Neuronal stem cell (in vitro differentiated cells): ENCODE data around the gene ADGRL3.

Experiments
- DNase-seq: peaks from one replicate; pipeline ENCODE4 v3.0.0-alpha.2; 2013; ENCODE audit warnings: low spot score
- H2AFZ ChIP-seq: one replicate; pipeline ENCODE4 v1.6.1; 2013; ENCODE audit warnings: mild to moderate bottlenecking, low read length, inconsistent platforms
- H2AK5ac ChIP-seq: 2 replicates; pipeline ENCODE4 v1.6.1; 2013; ENCODE audit warnings: low read depth, mild to moderate bottlenecking, inconsistent platforms, low read length, moderate library complexity, mixed read lengths
- H2BK120ac ChIP-seq: 2 replicates; pipeline ENCODE4 v1.6.1; 2013; ENCODE audit warnings: low read depth, mild to moderate bottlenecking, inconsistent platforms, low read length, moderate library complexity, mixed read lengths
- H2BK12ac ChIP-seq: one replicate; pipeline ENCODE4 v1.6.1; 2013; ENCODE audit warnings: low read length, inconsistent platforms
- H2BK15ac ChIP-seq: 2 replicates; pipeline ENCODE4 v1.6.1; 2013; ENCODE audit warnings: mild to moderate bottlenecking, low read length, inconsistent platforms, mixed read lengths
- H2BK5ac ChIP-seq: one replicate; pipeline ENCODE4 v1.6.1; 2013; ENCODE audit warnings: inconsistent platforms, mild to moderate bottlenecking, low read length, moderate library complexity
- H3K14ac ChIP-seq: one replicate; pipeline ENCODE4 v1.6.1; 2013; ENCODE audit warnings: low read length, inconsistent platforms
- H3K18ac ChIP-seq: 2 replicates; pipeline ENCODE4 v1.6.1; 2013; ENCODE audit warnings: low read length, inconsistent platforms
- H3K23ac ChIP-seq: 2 replicates; pipeline ENCODE4 v1.6.1; 2013; ENCODE audit warnings: low read depth, mild to moderate bottlenecking, mixed read lengths, low read length, inconsistent platforms; ENCODE audit not compliant: poor library complexity
- H3K27ac ChIP-seq: replicated peaks from 3 replicates; pipeline ENCODE4 v1.5.1; 2013; ENCODE audit warnings: low read length, inconsistent platforms
- H3K27me3 ChIP-seq, 3 experiments: 2 replicates each; pipeline ENCODE4 v1.6.1; 2013; ENCODE audit warnings: low read length in 3 of 3, mild to moderate bottlenecking in 2 of 3, inconsistent platforms in 1 of 3, low read depth in 1 of 3, mixed read lengths in 1 of 3, moderate library complexity in 1 of 3; ENCODE audit not compliant: control insufficient read depth in 3 of 3, insufficient read depth in 3 of 3
- H3K36me3 ChIP-seq, 2 donors: replicated peaks in 1 of 2; 2 replicates each; pipeline ENCODE4 v1.6.1; 2013; ENCODE audit warnings: low read length in 2 of 2; ENCODE audit not compliant: control insufficient read depth in 2 of 2, insufficient read depth in 2 of 2
- H3K4ac ChIP-seq: 2 replicates; pipeline ENCODE4 v1.6.1; 2013; ENCODE audit warnings: inconsistent platforms, mild to moderate bottlenecking, low read length, moderate library complexity
- H3K4me1 ChIP-seq, 2 donors: 1 replicate in 1 of 2; 2 replicates in 1 of 2; pipeline ENCODE4 v1.6.1; 2013; ENCODE audit warnings: low read length in 2 of 2, low read depth in 1 of 2; ENCODE audit not compliant: control insufficient read depth in 2 of 2, insufficient read depth in 1 of 2
- H3K4me2 ChIP-seq: one replicate; pipeline ENCODE4 v1.6.1; 2013; ENCODE audit warnings: mild to moderate bottlenecking, low read length, inconsistent platforms; ENCODE audit not compliant: insufficient read depth, poor library complexity, severe bottlenecking
- H3K4me3 ChIP-seq, 2 donors: 2 replicates each; pipeline ENCODE4 v1.5.1; 2013; ENCODE audit warnings: low read length in 2 of 2, mild to moderate bottlenecking in 2 of 2, inconsistent platforms in 1 of 2, moderate library complexity in 1 of 2
- H3K79me1 ChIP-seq: one replicate; pipeline ENCODE4 v1.6.1; 2013; ENCODE audit warnings: low read depth, mild to moderate bottlenecking, inconsistent platforms, low read length, moderate library complexity
- H3K9ac ChIP-seq: one replicate; pipeline ENCODE4 v1.6.1; 2013; ENCODE audit warnings: mild to moderate bottlenecking, low read depth, low read length, inconsistent platforms; ENCODE audit not compliant: poor library complexity
- H3K9me3 ChIP-seq, 2 donors: replicated peaks in 1 of 2; 2 replicates each; pipeline versions ENCODE3 to v1.6.1; 2013; ENCODE audit warnings: low read length in 2 of 2, mild to moderate bottlenecking in 2 of 2, inconsistent platforms in 1 of 2, low read depth in 1 of 2, mixed read lengths in 1 of 2, moderate library complexity in 1 of 2; ENCODE audit not compliant: control insufficient read depth in 2 of 2, insufficient read depth in 1 of 2
- H4K8ac ChIP-seq: one replicate; pipeline ENCODE4 v1.6.1; 2013; ENCODE audit warnings: low read depth, mild to moderate bottlenecking, inconsistent platforms, low read length, moderate library complexity
- H4K91ac ChIP-seq: one replicate; pipeline ENCODE4 v1.6.1; 2013; ENCODE audit warnings: low read length, low read depth, mild to moderate bottlenecking, inconsistent platforms; ENCODE audit not compliant: poor library complexity
- WGBS, 2 donors: extraction: QIAGEN DNeasy Blood & Tissue Kit; methylation state at CpG; one replicate each; pipeline ENCODE4 v1.1.7; 2013; ENCODE audit warnings: missing lambda C conversion rate in 2 of 2, mixed read lengths in 1 of 2; ENCODE audit not compliant: insufficient read length in 2 of 2, insufficient replicate concordance in 1 of 2; ENCODE audit errors: extremely low coverage in 2 of 2; 5-methylcytosine and 5-hydroxymethylcytosine counted together

Gene ADGRL3

GRCh38 chr4:61603086-61603485 is 403.0 kb downstream of the ADGRL3 start:
- Histone ChIP-seq H3K79me1 (no peaks in the 10 kb centered on the region), H3K4me2 (no peak overlapping the region), H3K18ac (no peak overlapping the region), H2BK5ac (no peak overlapping the region), H2BK12ac (no peak overlapping the region), H3K4me1 (no peaks in the 10 kb centered on the region), H3K36me3 (no peaks in the 10 kb centered on the region), H4K8ac (no peak overlapping the region), H3K23ac (no peak overlapping the region), H2BK15ac (no peak overlapping the region), H2BK120ac (no peak overlapping the region), H3K4ac (no peak overlapping the region), H3K27ac (no peak overlapping the region), H3K14ac (no peak overlapping the region), H3K4me3 (no peak overlapping the region), H3K9ac (no peak overlapping the region), H2AK5ac (no peak overlapping the region), H3K27me3 (no peaks in the 10 kb centered on the region), H3K9me3 (no peaks in the 10 kb centered on the region), H2AFZ (no peak overlapping the region), H4K91ac (no peak overlapping the region)
- WGBS, 2 donors = no CpG with 5 or more reads among the region's 3 CpGs
- no peak for DNase-seq

- Histone ChIP-seq H2BK12ac (no peak overlapping the region), H3K4ac (no peak overlapping the region), H3K4me2 (no peak overlapping the region), H3K27ac (no peak overlapping the region), H2BK15ac (no peak overlapping the region), H3K79me1 (no peaks in the 10 kb centered on the region), H2BK5ac (no peak overlapping the region), H3K9me3 (no peaks in the 10 kb centered on the region), H3K23ac (no peak overlapping the region), H3K36me3 (no peaks in the 10 kb centered on the region), H2BK120ac (no peak overlapping the region), H2AK5ac (no peak overlapping the region), H3K18ac (no peak overlapping the region), H3K27me3 (no peaks in the 10 kb centered on the region), H3K14ac (no peak overlapping the region), H3K4me1 (no peaks in the 10 kb centered on the region), H4K8ac (no peak overlapping the region), H3K4me3 (no peak overlapping the region), H4K91ac (no peak overlapping the region), H3K9ac (no peak overlapping the region), H2AFZ (no peak overlapping the region)
- no peak for DNase-seq
- WGBS, 2 donors = no CpG with 5 or more reads among the region's 2 CpGs
Measured at GRCh38 chr4:61604054-61604453, 403.9 kb downstream of the ADGRL3 start.

- Histone ChIP-seq H3K36me3 (no peaks in the 10 kb centered on the region), H2AK5ac (no peak overlapping the region), H2AFZ (no peak overlapping the region), H3K9me3 (no peaks in the 10 kb centered on the region), H3K4me2 (no peak overlapping the region), H3K14ac (no peak overlapping the region), H3K4me1 (no peaks in the 10 kb centered on the region), H2BK5ac (no peak overlapping the region), H3K79me1 (no peaks in the 10 kb centered on the region), H3K4ac (no peak overlapping the region), H3K9ac (no peak overlapping the region), H2BK12ac (no peak overlapping the region), H3K18ac (no peak overlapping the region), H3K27ac (no peak overlapping the region), H3K27me3 (no peaks in the 10 kb centered on the region), H2BK15ac (no peak overlapping the region), H3K23ac (no peak overlapping the region), H2BK120ac (no peak overlapping the region), H3K4me3 (no peak overlapping the region), H4K91ac (no peak overlapping the region), H4K8ac (no peak overlapping the region)
- DNase-seq = no peak
Measured at GRCh38 chr4:61605984-61606383, 405.9 kb downstream of the ADGRL3 start.

- no peak overlapping the region for H3K4ac ChIP-seq
- no peak overlapping the region for H3K4me2 ChIP-seq
- no peak overlapping the region for H3K18ac ChIP-seq
- H4K91ac ChIP-seq = no peak overlapping the region
- H3K4me1 ChIP-seq = peaks cover 0 to 3% of the 10 kb centered on the region in 2 donors
- no peak overlapping the region for H2BK12ac ChIP-seq
- H3K9ac ChIP-seq = no peak overlapping the region
- no peaks in the 10 kb centered on the region for H3K9me3 ChIP-seq
- H2BK5ac ChIP-seq = no peak overlapping the region
- H2AK5ac ChIP-seq = no peak overlapping the region
- H2BK15ac ChIP-seq = no peak overlapping the region
- H3K27ac ChIP-seq = no peak overlapping the region
- no peaks in the 10 kb centered on the region for H3K27me3 ChIP-seq
- H3K36me3 ChIP-seq = no peaks in the 10 kb centered on the region
- no peak overlapping the region for H4K8ac ChIP-seq
- no peaks in the 10 kb centered on the region for H3K79me1 ChIP-seq
- H2AFZ ChIP-seq = no peak overlapping the region
- H2BK120ac ChIP-seq = no peak overlapping the region
- no peak overlapping the region for H3K4me3 ChIP-seq
- no peak overlapping the region for H3K23ac ChIP-seq
- H3K14ac ChIP-seq = no peak overlapping the region
- DNase-seq = no peak
Measured at GRCh38 chr4:61614231-61614630, 414.1 kb downstream of the ADGRL3 start.
